GM18907 (cell line): ENCODE results near the gene NAA80.
"Not testable (repeated sequence)": the region's sequence is repeated elsewhere in the genome, so short reads cannot be mapped to it uniquely, and the experiment has no call there.

ENCODE experiments used
- ATAC-seq: cut with Tn5 transposase; IDR thresholded peaks from one replicate; pipeline ENCODE4 v1.9.1; 2021; ENCODE audit warnings: mild to moderate bottlenecking, moderate library complexity; ENCODE audit not compliant: unreplicated experiment

The NAA80 gene

DNA sequence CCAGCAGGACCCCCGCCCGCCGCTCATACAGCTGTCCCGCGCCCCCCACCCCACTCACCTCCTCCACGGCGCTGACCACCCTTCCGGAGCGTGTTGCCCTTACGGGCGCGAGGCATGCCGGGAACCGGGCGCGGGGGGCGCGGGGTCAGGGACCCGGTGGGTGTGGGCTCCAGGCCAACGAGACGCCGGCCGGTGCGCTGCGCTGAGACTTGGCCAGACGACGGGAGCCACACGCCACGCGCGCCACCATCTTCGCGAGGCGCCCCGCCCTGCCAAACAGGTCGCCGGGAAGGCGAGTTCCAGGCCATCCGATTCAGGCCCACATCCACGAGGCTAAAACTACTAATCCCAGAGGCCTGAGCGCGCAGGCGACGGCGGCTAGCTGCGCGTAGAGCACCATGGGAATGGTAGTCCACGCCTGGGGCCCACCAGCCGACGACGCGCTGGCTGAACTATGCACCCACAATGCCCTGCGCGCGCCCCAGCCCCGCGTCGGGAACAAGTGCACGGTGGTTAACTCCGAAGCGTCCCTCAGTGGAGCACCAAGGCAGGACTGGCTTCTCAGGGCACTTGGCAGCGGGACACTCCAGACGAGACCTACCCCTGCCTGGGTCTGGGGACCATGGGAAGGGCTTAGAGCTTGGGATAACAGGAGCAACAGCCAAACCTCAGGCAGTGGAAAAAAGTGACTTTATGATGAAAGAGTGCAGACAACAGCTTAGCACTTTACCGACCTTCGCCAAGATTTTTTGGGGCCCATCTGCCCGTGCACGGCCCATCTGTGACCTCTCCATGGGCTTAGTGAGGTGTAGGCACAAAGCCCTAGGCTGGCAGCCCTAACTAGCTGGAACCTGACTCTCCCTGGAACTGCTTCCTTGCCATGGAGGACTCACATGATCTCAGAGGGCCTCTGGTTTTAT is 6.8 kb downstream of the NAA80 start, which contains the start of gene IFRD2:
Gene IFRD2 (minus strand): TSS at position 271 of the 920 bp plus-strand sequence. CDS start 155 bp downstream, at position 116.
- ATAC-seq, result peak; percentile 89

DNA sequence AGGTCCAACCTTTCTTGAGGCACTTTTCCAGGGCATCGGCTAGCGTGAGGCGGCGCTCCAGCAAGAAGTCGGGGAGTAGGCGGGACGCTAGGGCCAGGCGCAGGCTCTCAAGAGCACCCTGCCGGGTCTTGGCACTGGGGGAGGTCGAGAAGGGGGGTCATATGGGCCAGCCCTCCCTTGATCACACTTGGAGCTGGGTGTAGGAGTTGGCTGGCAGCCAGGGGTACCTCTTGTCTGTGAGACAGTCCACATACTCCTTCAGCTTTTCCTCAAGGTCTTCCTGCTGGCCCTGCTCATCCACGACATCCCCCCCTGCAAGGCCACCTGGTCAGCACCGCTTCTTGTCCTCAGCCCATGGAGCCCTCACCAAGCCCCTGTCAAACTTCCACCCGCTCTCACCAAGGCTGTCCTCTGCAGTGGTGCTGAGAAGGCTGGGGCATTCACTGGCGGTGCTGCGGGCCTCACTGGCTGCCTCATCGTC is 9.0 kb downstream of the NAA80 start:
- ATAC-seq, result no peak

DNA sequence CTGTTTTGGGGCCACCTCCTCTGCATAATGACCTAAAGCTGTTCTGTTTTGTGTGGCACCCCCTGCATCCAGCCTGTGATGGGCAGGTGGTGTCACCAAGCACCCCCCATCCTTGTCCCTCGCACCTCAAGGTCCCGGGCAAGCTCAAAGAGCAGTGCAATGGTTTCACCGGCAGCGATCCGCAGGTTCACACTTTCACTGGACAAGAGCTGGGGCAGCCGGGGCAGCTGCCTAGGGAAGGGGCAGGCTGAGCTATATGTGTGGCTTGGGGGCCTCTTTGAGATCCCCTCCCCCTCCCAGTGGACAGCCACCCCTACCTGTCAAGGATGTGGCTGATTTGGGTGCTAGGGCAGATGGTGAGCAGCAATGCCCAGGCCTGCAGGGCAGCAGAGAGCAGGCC is 10.1 kb downstream of the NAA80 start:
- ATAC-seq, result no peak

DNA sequence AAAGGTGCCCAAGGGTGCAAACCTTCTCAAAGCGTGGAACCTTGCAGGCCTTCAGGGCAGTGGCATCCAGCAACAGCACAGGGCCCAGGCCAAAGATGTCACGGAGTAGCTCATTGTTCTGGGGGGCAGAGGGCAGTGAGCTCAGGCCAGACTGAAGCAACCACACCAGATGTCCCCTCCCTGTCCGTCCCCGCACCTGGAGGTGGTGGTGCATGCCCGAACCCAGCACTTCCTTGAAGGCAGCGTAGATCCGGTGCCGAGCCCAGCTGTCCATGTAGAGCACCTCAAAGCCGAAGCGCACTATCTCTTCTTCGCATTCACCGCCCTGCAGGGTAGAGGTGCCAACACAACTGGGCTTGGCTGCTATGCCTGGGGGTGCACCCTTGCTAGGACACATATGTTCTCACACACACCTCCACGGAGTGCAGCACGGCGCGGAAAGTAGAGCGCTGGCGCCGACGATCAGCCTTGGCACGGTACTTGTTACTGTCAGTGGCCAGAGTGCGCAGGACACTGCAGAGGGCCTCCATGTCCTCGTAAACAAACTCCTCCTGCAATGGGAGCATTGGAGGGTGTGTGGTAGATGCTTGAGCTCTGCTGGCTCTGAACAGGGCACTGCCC is 10.7 kb downstream of the NAA80 start:
- no peak for ATAC-seq

DNA sequence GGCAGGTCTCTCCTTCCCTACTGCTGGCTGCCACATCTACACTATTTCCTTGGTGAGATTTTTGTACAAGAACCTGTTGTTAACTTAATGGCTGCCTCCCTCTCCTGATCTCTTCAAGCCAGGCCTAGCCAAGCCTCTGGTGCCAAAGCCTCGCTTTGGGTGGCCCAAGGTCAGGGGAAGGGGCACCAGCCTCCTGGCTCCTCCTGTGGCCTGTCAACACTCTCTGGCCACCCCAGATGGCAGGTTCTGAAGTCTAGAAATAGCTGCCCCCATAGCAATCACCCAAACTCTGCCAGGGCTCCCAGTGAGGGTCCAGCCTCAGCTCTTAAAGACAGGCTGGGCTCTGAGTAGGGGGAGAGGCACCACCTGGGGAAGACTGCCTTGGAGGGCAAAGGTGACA is 11.9 kb downstream of the NAA80 start:
- no peak for ATAC-seq

DNA sequence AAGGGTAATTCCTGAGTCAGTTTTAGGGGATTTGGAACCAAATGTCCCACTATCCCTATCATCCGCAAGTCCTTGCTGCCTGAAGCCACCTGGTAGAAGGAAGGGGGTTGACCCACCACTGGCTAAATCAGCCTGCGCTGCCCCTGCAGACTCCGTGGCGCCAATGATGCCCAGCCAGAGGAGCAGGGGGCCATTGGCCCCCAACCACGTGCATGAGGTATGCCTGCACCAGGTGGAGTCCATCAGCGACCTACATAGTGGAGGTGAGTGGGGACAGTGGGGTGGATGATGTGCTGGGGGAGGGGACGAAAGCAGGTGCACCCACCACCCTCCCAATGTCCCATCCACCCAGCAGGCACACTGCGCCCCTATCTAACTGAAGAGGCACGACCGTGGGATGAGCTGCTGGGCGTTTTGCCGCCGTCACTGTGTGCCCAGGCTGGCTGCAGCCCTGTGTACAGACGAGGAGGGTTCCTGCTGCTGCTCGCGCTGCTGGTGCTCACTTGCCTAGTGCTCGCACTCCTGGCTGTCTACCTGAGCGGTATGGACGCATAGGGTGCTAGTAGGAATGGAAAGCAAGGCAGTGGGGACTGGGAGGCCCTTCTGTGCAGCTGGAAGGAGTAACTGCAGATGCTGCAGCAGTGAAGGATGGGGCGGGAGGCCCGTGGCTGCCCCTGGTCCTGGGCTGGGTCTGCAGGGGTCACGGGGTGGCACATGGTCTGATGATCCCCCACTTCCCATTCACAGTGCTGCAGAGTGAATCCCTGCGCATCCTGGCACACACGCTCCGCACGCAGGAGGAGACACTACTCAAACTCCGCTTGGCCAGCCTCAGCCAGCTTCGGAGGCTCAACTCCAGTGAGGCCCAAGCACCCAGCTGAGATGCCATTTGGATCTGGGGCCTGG is 12.6 kb downstream of the NAA80 start:
- no peak for ATAC-seq

DNA sequence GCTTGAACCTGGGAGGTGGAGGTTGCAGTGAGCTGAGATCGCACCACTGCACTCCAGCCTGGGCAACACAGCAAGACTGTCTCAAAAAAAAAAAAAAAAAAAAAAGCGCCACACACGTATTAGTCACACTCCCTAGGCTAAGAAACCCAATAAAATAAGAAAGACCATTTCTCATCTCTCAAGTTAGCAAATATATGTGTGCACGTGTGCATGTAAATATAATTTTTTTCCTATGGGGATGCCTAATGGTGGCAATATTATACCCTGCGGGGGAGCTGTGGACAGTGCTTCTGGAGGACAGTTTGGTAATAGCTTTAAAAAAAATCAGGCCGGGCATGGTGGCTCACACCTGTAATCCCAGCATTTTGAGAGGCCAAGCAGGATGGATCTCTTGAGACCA is 15.1 kb downstream of the NAA80 start:
- ATAC-seq, result not testable (repeated sequence)

DNA sequence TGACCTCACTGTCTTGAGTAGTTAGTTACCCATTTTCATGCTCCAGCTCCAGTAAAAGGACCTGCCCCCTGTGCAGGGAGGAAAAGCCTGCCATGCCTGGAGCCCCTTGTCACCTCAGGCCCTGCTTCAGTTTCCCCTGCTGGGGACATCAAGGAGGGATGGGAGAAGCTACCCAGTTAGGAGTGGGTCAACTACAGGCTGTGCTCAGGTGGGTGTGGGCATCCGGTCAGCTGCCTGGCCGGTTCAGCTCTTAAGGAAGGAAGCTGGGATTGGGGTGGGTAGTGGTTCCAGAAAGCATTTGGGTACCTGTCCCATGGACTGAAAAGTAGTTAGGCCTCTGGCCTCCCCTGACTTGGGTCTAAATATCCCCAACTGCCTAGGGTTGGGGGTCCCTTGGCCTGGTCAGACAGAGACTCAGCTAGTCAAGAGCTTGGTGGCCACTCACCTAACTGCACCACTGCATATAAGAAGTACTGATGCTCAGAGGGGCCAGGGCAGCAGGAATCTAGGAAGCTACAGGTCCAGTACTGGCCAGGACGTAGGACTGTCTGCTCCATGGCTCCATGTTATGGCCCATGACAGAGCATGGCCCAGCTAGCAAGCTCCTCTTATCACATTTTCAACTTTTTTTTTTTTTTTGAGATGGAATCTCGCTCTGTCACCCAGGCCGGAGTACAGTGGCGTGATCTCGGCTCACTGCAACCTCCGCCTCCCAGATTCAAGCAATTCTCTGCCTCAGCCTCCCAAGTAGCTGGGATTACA is 19.8 kb downstream of the NAA80 start:
- ATAC-seq, result no peak

DNA sequence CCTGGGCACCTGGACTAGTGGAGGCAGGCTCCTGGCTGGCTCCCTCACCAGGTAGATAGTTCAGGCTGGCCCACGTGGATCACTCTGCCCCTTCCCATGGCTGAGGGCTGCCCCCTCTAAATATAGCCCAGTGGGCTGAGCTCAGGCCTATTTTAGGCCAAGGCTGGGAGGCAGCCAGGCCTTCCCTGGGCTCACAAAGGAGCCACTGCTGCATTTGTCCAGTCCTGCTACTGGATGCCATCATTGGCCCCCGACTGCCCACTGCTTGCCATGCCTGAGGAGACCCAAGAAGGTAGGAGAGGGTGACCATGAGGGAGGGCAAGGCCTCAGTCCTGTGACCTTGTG is 20.4 kb downstream of the NAA80 start, which contains the start of gene LSMEM2:
Gene LSMEM2 (plus strand): TSS at position 208 of the 345 bp plus-strand sequence. CDS start 27 bp downstream, at position 235.
- ATAC-seq, result no peak

DNA sequence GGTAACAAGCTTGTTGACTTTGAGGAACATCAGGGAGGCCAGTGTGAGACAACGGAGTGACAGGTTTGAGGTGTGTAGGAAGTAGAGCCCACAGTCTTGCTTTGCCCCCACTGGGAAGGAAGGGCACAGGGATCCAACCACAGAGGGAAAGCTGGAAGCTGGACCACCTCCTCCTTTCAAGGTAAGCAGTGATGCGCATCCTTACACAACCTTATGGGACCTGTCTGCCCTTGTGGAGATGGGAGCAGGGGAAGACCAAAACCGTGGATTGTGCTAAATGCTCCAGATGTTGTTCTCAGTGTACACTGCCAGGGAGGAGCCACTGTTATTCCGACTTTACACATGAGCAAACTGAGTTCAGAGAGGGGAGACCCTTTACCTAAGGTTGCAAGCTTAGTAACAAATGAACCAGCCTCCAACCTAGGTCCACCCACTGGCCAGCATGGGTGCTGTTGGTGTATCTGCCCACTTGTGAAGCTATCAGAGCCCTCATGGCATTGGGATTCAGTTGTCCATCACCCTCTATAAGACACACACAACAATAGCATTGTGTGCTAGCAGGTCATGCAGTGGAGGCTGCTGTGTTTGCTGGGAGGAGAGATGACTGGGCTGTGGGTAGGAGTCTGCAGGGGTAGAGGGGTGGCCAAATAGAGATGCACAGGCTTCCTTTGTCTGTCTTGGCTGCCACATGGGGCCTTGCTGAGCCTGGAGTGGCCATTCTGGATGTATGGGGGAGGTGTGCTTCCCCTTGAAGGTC is 20.9 kb downstream of the NAA80 start:
- no peak for ATAC-seq

DNA sequence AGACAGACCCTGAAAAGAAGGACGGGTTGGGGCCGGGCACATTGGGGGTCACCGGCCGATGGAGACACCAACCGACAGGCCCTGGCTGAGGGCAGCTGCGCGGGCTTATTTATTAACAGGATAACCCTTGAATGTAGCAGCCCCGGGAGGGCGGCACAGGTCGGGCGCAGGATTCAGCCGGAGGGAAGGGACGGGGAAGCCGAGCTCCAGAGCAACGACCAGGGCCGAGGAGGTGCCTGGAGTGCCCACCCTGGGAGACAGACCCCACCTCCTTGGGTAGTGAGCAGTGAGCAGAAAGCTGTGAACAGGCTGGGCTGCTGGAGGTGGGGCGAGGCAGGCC is 22.5 kb downstream of the NAA80 start:
- no peak for ATAC-seq

DNA sequence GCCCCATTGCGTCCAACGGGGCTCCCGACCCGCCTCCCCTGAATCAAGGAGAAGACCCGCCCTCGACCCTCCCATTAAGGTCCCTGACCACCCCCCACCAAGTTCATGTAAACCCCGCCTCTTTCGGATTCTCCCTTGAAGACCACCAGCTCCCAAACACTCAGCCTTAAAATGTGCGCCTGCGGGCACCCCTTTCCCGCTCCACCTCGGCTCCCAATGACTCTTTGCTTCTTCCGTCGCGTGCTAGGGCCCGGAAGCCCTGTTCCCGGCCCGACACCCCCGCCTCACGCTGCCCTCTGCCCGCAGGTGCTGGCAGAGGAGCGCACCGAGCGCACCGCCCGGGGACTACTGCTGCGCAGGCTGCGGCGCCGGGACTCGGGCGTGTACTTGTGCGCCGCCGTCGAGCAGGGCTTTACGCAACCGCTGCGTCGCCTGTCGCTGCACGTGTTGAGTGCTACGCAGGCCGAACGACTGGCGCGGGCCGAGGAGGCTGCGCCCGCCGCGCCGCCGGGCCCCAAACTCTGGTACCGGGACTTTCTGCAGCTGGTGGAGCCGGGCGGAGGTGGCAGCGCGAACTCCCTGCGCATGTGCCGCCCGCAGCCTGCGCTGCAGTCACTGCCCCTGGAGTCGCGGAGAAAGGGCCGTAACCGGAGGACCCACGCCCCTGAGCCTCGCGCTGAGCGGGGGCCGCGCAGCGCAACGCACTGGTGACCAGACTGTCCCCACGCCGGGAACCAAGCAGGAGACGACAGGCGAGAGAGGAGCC is 23.0 kb downstream of the NAA80 start:
- no peak for ATAC-seq

DNA sequence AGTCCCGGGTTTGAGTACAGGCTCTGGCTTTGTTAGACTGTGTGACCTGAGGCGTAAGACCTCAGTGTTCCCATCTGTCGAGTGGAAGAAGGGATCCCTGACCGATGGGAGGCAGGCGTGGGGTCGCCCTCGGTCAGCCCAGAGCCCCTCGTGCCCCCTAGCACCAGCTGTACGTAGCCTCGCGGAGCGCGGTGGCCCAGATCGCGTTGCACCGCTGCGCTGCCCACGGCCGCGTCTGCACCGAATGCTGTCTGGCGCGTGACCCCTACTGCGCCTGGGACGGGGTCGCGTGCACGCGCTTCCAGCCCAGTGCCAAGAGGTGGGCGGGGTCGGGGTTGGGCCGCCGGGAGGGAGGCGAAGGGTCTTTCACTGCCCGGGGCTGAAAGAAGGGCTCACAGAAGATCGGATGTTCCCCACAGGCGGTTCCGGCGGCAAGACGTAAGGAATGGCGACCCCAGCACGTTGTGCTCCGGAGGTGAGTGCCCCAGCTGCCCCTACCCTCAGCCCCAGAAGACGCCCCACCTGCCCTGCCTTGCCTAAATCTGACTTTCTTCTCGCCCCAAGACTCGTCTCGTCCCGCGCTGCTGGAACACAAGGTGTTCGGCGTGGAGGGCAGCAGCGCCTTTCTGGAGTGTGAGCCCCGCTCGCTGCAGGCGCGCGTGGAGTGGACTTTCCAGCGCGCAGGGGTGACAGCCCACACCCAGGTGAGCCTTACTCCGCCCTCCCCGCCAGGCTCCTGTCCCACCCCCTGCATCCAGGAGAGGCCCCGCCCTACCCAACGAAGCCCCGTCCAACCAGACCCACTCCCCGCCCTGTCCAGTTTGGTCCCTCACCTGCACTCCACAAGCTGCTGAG is 23.8 kb downstream of the NAA80 start:
- ATAC-seq, result no peak

DNA sequence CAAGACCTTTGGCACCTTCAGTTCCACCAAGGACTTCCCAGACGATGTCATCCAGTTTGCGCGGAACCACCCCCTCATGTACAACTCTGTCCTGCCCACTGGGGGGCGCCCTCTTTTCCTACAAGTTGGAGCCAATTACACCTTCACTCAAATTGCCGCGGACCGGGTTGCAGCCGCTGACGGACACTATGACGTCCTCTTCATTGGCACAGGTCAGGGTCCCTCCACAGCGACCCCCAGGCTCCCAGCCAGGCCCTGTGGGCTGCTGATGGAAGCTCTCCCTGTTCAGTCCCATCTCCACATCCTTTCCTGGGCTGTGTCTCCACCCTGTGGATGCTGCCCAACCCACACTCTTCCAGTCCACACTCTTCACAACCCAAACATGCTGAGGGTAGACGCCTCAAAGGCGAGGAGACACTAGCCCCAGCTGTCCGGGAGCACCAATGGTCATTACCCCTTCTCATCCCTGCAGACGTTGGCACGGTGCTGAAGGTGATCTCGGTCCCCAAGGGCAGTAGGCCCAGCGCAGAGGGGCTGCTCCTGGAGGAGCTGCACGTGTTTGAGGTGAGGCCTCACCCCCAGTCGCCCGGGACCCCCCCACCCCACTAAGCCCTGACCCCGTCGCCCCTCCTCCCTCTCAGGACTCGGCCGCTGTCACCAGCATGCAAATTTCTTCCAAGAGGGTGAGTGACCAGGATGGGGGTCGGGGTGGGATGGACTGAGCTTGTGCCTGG is 24.7 kb downstream of the NAA80 start:
- ATAC-seq, result no peak

DNA sequence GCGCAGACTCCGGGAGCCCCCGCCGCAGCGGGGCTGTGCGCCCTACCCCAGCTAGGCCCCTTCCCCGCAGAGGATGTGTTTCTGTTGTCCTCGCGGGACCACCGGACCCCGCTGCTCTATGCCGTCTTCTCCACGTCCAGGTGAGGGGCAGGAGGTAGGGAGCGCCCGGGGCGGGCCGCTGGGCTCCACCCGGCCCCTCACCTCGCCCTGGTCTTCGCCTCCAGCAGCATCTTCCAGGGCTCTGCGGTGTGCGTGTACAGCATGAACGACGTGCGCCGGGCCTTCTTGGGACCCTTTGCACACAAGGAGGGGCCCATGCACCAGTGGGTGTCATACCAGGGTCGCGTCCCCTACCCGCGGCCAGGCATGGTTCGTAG is 25.5 kb downstream of the NAA80 start:
- ATAC-seq, result no peak

DNA sequence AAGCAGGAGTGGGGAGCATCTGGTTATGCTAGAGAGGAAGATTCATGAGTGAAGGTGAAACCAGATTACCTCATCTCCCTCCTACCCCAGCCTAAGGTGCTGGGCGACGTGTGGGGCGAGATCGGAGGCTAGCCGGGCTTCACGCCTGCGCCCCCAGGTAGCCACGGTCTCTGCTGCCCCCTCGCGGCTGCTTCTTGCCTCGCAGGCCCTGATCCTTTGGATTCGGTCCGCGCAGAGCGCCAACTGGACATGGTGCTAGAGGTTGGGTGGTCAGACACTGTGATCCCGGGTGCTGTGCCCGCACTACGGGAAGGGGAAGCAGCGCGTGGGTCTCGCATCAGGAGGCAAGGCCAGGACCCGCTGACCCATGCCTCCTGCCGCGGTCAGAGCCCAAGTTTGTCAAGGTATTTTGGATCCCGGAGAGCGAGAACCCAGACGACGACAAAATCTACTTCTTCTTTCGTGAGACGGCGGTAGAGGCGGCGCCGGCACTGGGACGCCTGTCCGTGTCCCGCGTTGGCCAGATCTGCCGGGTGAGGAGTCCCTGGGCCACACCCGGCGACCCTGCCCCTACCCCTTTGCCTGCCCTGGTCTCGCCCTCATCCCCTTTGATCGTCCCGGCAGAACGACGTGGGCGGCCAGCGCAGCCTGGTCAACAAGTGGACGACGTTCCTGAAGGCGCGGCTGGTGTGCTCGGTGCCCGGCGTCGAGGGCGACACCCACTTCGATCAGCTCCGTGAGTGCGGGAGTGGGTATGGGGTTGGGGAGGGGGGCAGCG is 26.1 kb downstream of the NAA80 start:
- peak; percentile 81 for ATAC-seq

DNA sequence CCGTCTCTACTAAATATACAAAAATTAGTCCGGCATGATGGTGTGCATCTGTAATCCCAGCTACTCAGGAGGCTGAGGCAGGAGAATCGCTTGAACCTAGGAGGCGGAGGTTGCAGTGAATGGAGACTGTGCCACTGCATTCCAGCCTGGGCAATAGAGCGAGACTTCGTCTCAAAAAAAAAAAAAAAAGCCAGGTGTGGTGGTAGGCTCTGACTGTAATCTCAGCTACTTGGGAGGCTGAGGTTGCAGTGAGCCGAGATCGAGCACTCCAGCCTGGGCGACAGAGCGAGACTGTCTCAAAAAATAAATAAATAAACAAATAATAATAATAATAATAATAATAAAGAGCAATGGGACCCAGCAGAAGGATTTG is 26.7 kb downstream of the NAA80 start:
- not testable (repeated sequence) for ATAC-seq
